Progenitor cell of endocrine pancreas (in vitro differentiated cells): ENCODE data around the gene LGI4. TPM values are rescaled to one million over a fixed set of nuclear protein-coding genes. Genes with fewer than 3 reads are reported as not detected.
"Not testable (repeated sequence)": the region's sequence is repeated elsewhere in the genome, so short reads cannot be mapped to it uniquely, and the experiment has no call there.

Experiments
- DNase-seq: peaks from one replicate; pipeline ENCODE4 v3.0.0; 2021; ENCODE audit warnings: low spot score; ENCODE audit not compliant: unreplicated experiment
- H3K27ac Mint-ChIP-seq: 2 replicates; pipeline ENCODE4 v1.8.0; 2021; ENCODE audit warnings: mild to moderate bottlenecking, moderate library complexity, mixed read lengths
- H3K27me3 Mint-ChIP-seq: 2 replicates; pipeline ENCODE4 v1.8.0; 2021; ENCODE audit warnings: mixed read lengths
- H3K36me3 Mint-ChIP-seq: 2 replicates; pipeline ENCODE4 v1.8.0; 2022; ENCODE audit warnings: mixed read lengths; ENCODE audit not compliant: insufficient read depth
- H3K4me1 Mint-ChIP-seq: 2 replicates; pipeline ENCODE4 v1.8.0; 2021; ENCODE audit warnings: low read depth, mixed read lengths
- H3K4me3 Mint-ChIP-seq: 2 replicates; pipeline ENCODE4 v1.8.0; 2021; ENCODE audit warnings: low read depth, mild to moderate bottlenecking, moderate library complexity, mixed read lengths
- H3K9me3 Mint-ChIP-seq: 2 replicates; pipeline ENCODE4 v1.8.0; 2021; ENCODE audit warnings: low read depth, mixed read lengths
- total RNA-seq: library from RNA; stranded (reverse); gene quantifications from 2 replicates; pipeline ENCODE4 v1.2.1, GENCODE V29; 2021
- TF ChIP-seq, protein P1 (sequence below): fragments of 200-600 bp; sonication (generic); IDR thresholded peaks from one replicate; pipeline ENCODE4 v1.5.0; 2021; ENCODE audit warnings: antibody characterized with exemption, mild to moderate bottlenecking; ENCODE audit not compliant: unreplicated experiment

Gene LGI4
- total RNA-seq, 1 donor from 2014 or later, result not detected

DNA sequence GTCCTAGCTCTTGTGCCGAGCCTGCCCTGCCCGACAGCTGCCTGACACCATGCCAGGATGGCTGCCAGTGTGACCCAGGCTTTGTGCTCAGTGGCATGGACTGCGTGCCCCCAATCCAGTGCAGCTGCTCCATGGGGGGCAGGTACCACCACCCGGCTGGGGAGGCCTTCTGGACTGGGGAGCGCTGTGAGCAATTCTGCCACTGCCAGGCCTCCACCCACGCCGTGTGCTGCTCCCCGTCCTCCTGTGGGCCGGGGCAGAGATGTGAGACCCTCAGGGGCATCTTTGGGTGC lies 28.6 kb downstream of the LGI4 start:
- H3K9me3 Mint-ChIP-seq, result peaks cover 4% of the 10 kb centered on the region
- no peaks in the 10 kb centered on the region for H3K36me3 Mint-ChIP-seq
- H3K27me3 Mint-ChIP-seq, result no peaks in the 10 kb centered on the region
- no peak for DNase-seq
- H3K4me1 Mint-ChIP-seq, result peaks cover 3% of the 10 kb centered on the region
- no peak overlapping the region for H3K27ac Mint-ChIP-seq
- TF ChIP-seq, protein P1, sequence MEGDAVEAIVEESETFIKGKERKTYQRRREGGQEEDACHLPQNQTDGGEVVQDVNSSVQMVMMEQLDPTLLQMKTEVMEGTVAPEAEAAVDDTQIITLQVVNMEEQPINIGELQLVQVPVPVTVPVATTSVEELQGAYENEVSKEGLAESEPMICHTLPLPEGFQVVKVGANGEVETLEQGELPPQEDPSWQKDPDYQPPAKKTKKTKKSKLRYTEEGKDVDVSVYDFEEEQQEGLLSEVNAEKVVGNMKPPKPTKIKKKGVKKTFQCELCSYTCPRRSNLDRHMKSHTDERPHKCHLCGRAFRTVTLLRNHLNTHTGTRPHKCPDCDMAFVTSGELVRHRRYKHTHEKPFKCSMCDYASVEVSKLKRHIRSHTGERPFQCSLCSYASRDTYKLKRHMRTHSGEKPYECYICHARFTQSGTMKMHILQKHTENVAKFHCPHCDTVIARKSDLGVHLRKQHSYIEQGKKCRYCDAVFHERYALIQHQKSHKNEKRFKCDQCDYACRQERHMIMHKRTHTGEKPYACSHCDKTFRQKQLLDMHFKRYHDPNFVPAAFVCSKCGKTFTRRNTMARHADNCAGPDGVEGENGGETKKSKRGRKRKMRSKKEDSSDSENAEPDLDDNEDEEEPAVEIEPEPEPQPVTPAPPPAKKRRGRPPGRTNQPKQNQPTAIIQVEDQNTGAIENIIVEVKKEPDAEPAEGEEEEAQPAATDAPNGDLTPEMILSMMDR, result no peak
- no peak overlapping the region for H3K4me3 Mint-ChIP-seq

DNA sequence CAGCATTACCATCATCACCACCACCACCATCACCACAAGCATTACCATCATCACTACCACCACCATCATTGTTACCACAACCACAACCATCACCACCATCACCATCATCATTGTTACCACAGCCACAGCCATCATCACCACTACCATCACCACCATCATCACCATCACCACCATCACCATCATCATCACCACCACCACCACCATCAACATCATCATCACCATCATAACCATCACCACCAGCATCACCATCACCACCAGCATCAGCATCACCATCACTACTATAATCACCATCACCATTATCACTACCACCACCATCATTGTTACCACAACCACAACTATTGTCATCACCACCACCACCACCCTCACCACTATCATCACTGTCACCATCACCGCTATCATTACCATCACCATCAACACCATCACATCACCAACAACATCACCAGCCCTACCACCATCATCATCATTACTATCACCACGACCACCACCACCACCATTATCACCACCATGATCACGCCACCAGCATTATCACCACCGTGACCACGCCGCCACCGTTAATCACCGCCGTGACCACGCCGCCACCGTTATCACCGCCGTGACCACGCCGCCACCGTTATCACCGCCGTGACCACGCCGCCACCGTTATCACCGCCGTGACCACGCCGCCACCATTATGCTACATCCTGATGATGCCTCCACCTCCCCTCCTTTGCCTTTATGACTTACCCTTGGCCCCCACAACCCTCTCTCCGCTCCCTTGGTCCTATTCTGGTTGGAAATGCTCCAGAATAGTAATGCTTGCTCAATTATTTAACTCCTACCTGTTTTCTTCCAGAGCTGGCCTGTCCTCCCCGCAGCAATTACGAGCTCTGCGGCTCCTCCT lies 29.2 kb downstream of the LGI4 start:
- Mint-ChIP-seq H3K27ac (no peak overlapping the region), H3K4me1 (peaks cover under 1% of the 10 kb centered on the region), H3K27me3 (no peaks in the 10 kb centered on the region), H3K9me3 (peaks cover 4% of the 10 kb centered on the region), H3K4me3 (no peak overlapping the region), H3K36me3 (no peaks in the 10 kb centered on the region)
- no peak for DNase-seq
- TF ChIP-seq, protein P1, result no peak

DNA sequence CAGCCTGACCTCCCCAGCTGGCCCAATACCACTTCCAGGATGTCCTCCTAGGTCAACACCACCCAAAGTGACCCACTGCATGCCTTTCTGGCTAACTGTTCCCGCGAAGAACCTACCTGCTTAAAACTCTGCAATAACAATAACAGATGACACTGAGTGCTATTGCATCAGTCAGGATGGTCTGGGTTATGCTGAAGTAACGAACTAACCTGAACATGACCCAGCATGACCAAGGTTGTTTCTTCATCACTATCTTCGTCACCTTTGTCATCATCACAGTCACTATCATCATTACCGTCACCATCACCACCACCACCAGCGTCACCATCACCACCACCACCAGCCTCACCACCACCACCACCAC lies 29.8 kb downstream of the LGI4 start:
- TF ChIP-seq, protein P1, result no peak
- no peaks in the 10 kb centered on the region for H3K27me3 Mint-ChIP-seq
- DNase-seq, result no peak
- H3K4me1 Mint-ChIP-seq, result no peaks in the 10 kb centered on the region
- H3K27ac Mint-ChIP-seq, result no peak overlapping the region
- no peaks in the 10 kb centered on the region for H3K36me3 Mint-ChIP-seq
- no peak overlapping the region for H3K4me3 Mint-ChIP-seq
- H3K9me3 Mint-ChIP-seq, result peaks cover 4% of the 10 kb centered on the region

DNA sequence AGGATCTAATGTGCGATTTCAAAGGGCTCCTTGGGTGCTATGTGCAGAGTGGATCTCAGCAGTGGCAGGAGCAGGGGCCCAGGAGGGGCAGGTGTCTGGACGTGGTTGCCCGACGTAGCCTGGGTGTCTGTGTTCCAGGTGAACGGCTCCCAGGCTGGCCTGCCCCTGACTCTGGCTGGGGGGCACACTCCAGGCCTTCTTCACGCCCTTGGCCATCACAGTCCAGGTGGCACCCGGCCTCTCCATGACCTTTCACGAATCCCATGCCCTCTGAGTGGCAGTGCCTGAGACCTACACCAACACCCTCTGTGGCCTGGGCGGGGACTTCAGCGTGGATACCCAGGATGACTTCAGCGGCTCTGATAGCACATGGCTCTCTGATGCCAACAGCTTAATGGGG lies 30.5 kb downstream of the LGI4 start:
- Mint-ChIP-seq H3K4me1 (no peaks in the 10 kb centered on the region), H3K36me3 (no peaks in the 10 kb centered on the region), H3K9me3 (peaks cover 4% of the 10 kb centered on the region), H3K4me3 (no peak overlapping the region), H3K27me3 (no peaks in the 10 kb centered on the region), H3K27ac (no peak overlapping the region)
- TF ChIP-seq, protein P1, result no peak
- DNase-seq, result no peak

DNA sequence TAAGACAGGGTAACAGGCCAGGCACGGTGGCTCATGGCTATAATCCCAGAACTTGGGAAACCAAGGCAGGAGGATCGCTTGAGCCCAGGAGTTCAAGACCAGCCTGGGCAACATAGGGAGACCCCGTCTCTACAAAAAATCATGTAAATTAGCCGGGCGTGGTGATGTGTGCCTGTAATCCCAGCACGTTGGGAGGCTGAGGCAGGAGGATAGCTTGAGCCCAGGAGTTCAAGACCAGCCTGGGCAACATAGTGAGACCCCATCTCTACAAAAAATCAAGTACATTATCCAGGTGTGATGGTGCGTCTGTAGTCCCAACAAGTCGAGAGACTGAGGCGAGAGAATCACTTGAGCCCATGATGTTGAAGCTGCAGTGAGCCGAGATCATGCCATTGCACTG lies 31.2 kb downstream of the LGI4 start:
- not testable (repeated sequence) for H3K4me3 Mint-ChIP-seq, H3K4me1 Mint-ChIP-seq, H3K27ac Mint-ChIP-seq, H3K36me3 Mint-ChIP-seq, H3K27me3 Mint-ChIP-seq, H3K9me3 Mint-ChIP-seq, DNase-seq

DNA sequence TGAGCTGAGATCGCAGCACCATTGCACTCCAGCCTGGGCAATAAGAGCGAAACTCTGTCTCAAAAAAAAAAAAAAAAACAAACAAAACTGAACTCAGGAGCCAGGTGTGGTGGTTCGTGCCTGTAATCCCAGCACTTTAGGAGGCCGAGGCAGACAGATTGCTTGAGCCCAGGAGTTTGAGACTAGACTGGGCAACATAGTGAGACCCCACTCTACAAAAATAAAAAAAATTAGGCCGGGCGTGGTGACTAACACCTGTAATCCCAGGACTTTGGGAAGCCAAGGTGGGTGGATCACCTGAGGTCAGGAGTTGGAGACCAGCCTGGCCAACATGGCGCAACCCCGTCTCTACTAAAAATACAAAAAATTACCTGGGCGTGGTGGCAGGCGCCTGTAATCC lies 32.9 kb downstream of the LGI4 start:
- H3K9me3 Mint-ChIP-seq, H3K36me3 Mint-ChIP-seq, H3K4me1 Mint-ChIP-seq, DNase-seq, H3K27me3 Mint-ChIP-seq, H3K27ac Mint-ChIP-seq, H3K4me3 Mint-ChIP-seq: not testable (repeated sequence)
